GM18519 (cell line): ENCODE results near the gene GOLM1.
A peak's percentile ranks its signal among the peaks of the same experiment; 100 is the strongest.
"Not testable (repeated sequence)": the region's sequence is repeated elsewhere in the genome, so short reads cannot be mapped to it uniquely, and the experiment has no call there.

Experiments used
- ATAC-seq: cut with Tn5 transposase; IDR thresholded peaks from one replicate; pipeline ENCODE4 v1.9.1; 2021; ENCODE audit warnings: mild to moderate bottlenecking, moderate library complexity; ENCODE audit not compliant: unreplicated experiment, low FRiP score

Gene GOLM1, protein sequence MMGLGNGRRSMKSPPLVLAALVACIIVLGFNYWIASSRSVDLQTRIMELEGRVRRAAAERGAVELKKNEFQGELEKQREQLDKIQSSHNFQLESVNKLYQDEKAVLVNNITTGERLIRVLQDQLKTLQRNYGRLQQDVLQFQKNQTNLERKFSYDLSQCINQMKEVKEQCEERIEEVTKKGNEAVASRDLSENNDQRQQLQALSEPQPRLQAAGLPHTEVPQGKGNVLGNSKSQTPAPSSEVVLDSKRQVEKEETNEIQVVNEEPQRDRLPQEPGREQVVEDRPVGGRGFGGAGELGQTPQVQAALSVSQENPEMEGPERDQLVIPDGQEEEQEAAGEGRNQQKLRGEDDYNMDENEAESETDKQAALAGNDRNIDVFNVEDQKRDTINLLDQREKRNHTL

DNA sequence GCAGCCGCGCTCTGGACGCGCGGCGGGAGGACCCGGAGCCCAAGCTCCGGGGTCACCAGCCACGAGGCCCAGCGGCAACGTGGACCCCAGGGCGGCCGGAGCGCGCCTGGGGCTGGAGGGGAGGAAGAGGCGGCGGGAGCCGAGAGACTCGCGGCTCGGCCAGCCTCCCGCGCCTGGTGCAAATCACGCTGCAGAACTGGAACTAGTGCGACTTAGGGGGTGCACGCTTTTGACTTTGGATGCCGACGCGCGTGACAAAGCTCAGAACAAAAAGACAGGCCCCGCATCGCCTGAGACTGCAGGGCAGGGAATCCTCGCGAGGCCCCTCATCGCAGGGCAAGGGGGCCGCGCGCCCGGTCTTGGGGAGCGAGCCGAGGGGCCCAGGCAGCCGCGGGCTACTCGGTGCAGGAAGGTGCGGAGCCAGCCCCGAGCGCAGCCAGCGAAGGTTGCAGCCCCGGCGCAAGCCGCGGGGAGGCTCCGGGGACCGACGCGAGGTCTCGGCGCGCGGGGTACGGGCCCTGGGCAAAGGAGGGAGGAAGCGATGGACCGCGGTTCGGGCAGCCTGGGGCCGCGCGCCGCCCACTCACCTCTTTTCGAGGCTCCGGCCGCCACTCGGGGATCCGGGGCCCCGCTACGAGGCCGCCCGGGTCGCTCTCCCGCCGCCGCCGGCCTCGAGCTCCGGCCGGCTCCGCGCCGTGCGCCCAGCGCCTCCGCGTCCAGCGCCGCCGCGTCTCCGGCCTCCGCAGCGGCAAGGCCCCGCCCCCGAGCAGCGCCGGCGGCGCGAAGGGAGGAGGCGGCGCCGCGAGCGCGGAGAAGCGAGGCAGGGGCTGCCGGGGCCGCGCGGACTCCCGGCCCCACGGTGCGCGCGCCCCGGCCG, at the start of gene GOLM1:
Gene GOLM1 (minus strand): TSS at position 735 of the 877 bp plus-strand sequence. CDS start 20,238 bp downstream, outside the sequence.
- ATAC-seq: peak; percentile 59

DNA sequence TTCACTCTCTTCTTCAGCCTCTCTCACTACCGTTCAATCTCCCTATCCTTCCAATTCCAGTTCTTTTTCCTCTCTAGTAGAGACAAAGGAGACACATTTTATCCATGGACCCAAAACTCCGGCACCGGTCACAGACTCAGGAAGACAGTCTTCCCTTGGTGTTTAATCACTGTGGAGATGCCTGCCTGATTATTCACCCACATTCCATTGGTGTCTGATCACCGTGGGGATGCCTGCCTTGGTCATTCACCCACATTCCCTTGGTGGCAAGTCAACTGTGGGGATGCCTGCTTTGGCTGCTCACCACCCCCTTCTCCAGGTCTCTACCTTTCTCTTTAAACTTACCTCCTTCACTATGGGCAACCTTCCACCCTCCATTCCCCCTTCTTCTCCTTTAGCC, 47.3 kb upstream of the GOLM1 start:
- not testable (repeated sequence) for ATAC-seq

DNA sequence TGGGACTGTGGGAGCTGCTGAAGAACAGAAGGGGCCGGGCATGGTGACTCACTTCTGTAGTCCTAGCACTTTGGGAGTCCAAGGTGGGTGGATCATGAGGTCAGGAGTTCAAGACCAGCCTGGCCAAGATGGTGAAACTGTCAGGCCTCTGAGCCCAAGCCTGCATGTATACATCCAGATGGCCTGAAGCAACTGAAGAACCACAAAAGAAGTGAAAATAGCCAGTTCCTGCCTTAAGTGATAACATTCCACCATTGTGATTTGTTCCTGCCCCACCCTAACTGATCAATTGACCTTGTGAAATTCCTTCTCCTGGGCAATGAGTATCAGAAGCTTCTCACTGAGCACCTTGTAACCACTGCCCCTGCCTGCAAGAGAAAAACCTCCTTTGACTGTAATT, 46.6 kb upstream of the GOLM1 start:
- ATAC-seq: not testable (repeated sequence)

DNA sequence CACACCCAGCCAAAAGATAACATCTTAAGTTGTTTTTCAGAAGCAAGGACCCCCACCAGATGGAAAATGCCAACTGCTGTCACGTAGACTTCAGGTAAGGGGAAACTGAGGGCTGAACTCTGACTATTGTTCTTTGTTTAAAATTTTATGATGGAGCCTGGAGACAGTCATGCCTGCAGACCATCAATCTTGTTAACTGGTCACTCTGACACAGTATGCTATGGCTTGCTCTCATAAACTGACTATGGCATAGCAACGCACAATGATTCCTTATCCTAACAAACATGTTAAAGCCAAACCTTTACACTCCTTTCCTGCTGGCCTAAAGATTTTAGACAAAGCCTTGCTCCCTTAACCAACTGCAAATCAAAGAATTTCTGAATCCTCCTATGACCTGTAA, 43.6 kb upstream of the GOLM1 start:
- ATAC-seq: no peak

DNA sequence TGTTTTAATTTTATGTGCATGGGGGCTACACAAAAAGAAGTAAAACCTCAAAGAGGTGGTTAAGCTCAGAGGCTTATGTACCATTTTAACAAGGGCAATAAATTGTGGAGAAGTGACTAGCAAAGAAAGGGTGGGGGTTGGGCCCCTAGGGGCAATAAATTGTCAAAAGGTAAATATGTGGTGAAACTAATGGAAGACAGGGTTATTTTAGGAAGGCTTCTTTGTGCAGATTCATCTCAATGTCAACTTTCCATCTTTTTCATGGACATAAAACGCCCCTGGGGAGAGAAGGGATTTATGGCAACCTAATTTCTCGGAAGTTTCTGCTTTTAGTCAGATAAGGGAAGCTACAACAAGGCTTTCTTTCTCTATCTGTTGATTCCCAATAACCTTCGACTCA, 42.5 kb upstream of the GOLM1 start:
- no peak for ATAC-seq

DNA sequence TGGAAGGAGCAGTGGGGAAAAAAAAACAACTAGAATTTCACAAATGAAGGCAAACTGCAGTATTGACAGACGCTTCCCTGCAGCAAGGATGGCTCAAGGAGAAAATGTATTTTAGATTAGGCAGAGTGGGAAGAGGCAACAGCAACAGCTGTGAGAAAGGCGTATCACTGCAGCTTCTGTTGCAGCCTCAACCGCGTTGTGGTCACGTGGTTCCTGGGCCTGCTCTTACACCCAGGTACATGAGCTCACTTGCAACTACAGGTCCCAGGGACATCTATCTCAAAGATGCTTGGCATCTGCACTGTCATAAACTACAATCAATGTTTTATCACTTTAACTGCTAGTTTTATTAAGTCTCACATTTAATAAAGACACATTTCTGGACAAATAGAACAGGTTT, 36.0 kb upstream of the GOLM1 start:
- no peak for ATAC-seq

DNA sequence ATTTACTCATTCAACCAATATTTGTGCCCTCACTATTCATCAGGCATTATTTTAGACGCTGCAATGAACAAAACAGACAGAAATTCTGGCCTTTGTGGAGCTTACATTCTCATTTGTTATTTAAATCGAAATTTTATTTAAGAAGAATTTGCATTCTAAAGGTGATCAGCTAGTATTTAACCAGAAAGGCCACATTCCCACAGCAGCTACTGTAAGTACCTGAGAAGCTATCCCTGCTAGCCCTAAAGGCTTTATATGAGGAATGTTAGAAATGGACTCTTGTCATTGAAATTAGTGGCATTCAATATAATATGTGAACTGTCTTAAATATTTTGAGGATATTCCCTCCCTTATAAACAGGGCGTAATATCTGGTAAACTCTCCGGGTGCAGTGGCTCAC, 35.0 kb upstream of the GOLM1 start:
- no peak for ATAC-seq

DNA sequence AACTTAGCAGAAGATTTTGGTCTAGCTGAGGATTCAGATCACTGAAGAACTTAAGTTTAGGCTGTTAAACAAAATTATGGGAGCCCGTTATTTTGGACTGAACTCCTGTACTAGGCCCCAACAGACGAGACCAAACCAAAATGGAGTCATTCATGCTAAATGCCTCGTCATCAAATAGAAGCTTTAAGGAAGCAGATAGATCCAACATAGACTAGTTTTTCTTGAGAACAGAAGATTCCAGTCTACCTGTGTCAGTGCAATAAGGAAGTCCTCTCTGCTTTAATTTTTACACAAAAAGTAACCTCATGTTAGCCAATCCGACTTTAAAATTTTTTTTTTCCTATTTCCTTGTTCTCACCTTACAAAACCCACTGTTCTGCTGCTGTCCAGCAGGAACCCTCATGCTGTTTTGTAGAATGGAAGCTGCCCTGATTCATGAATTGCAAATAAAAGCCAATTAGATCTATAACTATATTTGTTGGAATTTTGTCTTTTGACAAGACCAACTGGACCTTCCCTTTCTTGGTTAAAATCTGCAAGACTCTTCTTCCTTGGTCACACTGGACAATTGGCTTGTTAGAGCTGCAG, 29.0 kb upstream of the GOLM1 start:
- no peak for ATAC-seq

DNA sequence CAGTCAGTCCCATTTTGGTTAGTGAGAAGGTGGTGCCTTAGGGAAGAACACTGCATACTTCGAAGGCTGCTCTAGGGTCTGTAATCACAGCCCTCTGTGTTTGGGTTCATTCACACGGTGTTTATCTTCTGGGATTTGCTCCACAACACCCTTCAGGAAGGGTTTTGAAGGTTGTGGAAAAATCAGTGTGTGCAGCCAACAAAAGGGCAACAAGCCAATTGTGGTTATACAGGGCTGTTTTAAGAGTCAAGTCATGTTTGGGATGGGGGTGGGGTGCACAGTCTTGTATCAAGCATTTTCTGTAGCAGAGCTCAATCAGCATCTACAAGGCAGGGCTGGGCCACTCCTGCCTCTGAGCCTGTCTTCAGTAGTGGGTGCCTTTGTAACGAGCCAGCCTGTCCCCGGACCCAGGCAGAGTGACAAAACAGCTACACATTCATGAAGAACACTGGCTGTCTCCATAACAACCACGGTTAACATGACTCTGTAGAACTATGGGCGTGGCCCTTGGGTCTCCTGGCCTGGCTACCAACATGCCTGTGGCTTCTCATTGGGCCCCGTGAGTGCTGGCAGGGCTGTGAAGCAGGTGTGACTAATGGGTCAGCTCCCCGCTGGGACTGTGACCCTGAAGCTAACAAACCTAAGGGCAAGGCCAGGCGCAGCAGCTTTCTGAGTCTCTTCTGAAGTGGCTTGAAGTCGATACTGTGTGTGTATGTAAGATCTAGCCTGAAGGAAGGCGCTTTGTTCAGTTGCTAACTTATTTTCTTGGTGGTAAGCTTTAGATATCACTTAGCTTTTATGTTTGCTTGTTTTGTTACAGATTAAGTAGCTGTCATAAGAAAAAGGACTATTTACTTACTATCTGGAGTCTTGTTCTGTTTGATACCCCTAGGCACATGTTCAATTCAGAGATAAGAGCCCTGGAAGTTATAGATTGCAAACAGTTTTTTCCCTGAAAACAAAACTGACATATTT, 27.9 kb upstream of the GOLM1 start:
- no peak for ATAC-seq

DNA sequence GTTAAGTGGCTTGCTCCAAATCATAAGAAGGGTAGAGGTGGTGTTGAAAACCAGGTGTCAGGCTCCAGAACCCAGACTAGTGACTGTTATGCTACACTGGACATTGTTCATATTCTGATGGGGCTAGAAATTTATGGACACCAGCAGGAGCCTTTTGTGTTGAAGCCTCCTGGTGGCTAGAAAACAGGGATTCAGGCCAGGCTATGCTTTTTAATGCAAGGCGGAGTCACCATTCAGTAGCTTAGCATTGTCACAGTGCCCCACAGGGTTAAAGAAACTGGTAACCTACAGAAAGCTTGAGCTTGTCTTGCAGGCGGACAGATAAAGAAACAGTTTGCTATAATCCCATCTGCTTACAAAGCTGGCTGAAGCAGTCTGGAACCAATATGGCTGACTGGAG, 23.0 kb upstream of the GOLM1 start:
- ATAC-seq: no peak

DNA sequence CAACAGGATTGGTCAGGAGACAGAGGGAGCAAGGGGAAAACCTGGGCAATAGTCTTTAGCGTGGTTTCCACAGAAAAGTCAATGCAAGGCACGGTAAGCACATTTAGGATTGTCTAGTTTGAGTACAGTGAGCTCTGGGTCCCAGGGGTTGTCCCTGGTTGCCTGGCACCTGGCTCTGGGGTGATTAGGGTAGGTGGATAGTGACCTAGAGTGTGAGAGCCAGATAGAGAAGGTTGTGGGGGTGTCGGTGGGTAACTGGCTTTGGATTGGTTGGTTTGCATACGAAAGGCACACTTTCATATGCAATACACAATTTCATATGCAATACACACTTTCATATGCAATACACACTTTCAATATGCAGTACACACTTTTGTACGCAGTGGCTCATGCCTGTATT, 20.1 kb upstream of the GOLM1 start:
- no peak for ATAC-seq

DNA sequence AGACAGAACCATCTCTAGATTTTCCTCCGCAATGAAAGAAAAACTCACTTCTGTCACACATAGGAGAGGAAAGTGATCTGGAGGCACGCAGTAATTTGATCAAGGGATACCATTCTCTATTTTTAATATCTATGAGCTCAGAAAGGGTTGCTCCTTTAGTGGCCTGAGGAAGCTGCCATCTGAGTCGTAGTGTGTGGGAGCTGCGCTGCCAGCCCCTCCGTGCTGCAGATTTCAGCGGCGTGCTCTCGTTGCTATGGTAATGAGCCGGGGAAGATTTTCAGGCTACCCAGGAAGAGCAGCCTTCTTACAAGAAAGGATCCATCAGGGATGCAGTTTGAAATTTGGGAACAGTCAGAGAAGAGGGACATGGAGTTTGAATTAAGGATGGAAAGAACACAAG, 17.1 kb upstream of the GOLM1 start:
- ATAC-seq: no peak

DNA sequence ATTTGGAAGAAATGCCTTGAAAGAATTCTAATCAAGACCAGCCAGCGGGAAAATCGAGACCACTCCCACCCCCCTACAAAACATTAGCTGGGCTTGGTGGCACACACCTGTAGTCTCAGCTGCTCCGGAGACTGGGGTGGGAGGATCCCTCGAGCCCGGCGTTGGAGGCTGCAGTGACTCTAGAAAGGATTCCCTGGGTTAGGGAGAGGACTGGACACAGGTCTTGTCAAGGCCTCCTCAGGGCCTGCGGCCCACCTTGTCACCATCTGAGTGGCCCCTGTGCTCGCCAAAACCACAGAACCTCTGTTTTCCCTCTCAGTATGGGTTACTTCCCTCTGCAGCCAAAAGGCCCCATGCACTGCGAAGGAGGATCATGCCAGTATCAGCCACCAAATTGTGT, 16.5 kb upstream of the GOLM1 start:
- no peak for ATAC-seq

DNA sequence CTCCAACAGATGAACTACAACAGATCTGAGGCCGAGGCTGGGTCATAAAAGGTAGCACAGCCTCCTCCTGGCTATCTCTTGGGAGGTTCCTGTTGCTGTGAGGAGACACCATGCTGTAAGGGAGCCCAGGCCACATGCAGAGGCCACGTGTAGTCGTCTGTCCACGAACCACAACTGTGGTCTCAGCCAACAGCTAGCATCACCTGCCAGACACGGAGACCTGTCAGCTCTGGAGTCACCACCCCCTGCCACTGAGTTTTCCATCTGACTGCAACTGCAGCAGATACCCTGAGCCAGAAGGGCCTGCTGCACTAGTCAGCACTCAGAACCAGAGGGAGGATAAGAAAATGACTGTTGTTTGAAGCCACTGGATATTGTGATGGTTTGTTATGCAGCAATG, 12.7 kb upstream of the GOLM1 start:
- no peak for ATAC-seq

DNA sequence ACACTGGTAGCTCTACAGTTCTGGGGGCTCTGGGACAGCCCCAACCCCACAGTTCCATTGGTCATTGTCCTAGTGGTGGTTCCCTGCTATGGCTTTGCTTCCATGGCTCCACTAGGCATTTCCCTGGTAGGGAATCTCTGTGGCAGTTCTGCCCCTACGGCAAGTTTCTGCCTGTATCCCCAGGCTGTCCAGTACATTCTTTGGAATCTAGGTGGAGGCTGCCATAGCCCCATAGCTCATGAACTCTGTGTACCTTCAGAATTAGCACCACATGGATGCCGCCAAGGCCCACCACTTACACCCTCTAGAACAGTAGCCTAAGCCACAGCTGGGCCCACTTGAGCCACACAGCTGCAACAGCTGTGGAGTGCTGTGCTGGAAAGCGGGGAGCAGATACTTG, 3.3 kb upstream of the GOLM1 start:
- no peak for ATAC-seq

DNA sequence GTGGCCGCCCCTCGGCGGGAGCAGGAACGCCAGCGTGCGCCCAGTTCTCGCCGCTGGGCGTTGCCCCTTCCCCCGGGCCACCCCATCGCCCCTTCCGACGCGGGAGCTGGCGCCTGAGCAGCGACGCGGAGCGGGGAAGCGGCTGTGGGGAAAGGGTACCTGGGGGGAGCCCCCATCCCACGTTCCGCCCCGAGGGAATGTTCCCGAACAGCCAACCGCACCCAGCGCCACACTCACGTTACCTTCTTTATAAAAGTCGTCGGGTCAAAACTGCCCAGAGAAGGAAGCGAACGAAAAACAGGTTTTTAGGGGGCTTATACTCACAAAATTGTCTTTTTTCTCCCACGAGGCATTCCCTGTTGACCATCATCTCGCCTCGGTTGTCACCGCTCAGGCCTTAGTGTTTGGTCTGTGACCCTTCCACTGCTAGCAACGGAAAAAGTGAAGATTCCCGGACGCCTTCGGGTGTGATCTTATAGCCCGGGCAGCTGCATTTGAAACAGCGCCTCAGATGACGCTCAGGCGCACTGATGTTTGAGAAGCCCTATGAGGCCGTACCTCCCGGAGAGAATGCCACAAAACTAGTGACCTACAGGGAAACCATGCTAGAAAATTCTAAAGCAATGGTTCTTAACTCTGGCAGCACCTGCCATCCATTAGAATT, 475 bp upstream of the GOLM1 start:
- no peak for ATAC-seq

DNA sequence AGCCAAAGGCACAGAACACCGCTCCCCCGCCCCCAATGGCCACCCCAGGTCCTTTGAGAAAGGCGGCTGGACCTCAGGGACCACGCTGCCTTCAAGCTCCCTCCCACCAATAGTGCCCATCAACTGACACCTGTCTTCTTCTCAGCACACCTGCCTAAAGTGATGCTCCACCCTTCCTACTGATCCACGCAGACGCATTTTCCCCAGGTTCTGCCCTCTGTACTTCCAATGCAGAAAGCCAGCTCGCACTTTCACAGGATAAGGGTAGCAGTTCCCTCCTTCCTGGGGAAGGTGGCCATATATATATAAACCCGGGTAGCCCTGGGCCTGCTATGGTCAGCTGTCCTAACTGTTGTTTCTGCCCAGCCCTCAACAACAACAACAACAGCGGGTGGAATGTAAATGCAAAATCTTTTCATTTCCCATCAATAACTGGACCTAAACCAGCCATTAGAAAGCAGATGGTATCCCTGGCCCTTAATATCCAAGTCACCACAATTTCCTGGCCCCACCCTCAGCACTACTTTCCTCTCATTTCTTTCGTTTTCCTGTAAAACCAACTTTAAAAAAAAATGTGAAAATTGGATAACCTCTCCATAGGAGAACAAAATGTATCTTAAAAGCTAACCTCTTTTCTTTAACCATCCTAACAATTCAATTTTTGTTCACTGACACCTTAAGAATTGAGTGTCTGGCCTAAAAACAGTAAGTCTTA, 1.7 kb downstream of the GOLM1 start:
- ATAC-seq: no peak

DNA sequence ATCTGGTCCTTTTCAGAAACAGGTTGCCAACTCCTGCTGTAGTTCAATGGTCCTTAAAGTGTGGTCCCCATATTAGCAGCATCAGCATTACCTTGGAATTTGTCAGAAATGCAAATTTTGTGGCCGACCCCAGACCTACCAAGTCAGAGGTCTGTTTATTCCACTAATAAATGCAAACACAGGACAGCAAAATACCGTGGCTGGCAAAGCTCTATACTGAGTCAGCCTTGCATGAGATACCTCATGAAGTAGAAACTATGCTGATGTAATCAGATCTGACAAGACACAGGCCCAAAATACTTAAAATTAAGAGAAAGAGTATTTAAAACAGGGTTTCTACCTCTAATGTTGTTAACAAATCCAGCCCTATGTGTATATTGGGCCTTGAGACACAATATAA, 3.0 kb downstream of the GOLM1 start:
- ATAC-seq: no peak
